SK-N-SH treated with all-trans-retinoic acid at 6 μM for 48 hours (cell line): ENCODE measurements around the gene DOK6.

Source experiments
- BACH2 ChIP-seq: fragments of 250-450 bp; sonication (Bioruptor Pico); IDR thresholded peaks from 2 replicates; pipeline ENCODE4 v1.9.0; 2021; ENCODE audit warnings: mild to moderate bottlenecking, borderline replicate concordance
- RARB ChIP-seq: fragments of 250-450 bp; sonication (Bioruptor Pico); IDR thresholded peaks from 2 replicates; pipeline ENCODE4 v1.8.0; 2021; ENCODE audit warnings: mild to moderate bottlenecking, moderate library complexity
- TF ChIP-seq, protein P1 (sequence below): fragments of 250-450 bp; sonication (Bioruptor Pico); IDR thresholded peaks from 2 replicates; pipeline ENCODE4 v1.8.0; 2020; ENCODE audit warnings: mild to moderate bottlenecking, moderate library complexity, borderline replicate concordance
- TF ChIP-seq, protein P2 (sequence below): fragments of 250-450 bp; sonication (Bioruptor Pico); IDR thresholded peaks from 2 replicates; pipeline ENCODE4 v1.8.0; 2021; ENCODE audit warnings: low read depth, mild to moderate bottlenecking, moderate library complexity, borderline replicate concordance

DNA sequence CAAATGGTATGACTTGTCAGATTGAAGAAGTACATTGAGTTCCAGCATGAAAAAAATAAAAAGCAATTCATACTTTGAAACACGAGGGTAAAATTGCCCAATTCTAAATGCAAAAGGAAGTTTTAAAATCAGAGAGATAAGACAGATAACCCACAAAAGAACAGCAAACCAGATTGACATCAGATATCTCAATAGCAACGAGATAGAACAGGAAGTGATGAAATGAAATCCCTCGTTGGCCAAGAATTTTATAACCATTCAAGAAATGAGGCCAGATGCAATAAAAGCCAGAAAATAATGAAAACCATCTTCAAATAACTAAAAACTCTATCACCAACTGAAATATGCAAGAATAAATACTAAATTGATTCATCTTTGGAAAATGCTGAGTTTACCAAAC is 374.1 kb downstream of the DOK6 start:
- TF ChIP-seq, protein P1, sequence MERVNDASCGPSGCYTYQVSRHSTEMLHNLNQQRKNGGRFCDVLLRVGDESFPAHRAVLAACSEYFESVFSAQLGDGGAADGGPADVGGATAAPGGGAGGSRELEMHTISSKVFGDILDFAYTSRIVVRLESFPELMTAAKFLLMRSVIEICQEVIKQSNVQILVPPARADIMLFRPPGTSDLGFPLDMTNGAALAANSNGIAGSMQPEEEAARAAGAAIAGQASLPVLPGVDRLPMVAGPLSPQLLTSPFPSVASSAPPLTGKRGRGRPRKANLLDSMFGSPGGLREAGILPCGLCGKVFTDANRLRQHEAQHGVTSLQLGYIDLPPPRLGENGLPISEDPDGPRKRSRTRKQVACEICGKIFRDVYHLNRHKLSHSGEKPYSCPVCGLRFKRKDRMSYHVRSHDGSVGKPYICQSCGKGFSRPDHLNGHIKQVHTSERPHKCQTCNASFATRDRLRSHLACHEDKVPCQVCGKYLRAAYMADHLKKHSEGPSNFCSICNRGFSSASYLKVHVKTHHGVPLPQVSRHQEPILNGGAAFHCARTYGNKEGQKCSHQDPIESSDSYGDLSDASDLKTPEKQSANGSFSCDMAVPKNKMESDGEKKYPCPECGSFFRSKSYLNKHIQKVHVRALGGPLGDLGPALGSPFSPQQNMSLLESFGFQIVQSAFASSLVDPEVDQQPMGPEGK (CRISPR knock-in tag), result no peak
- TF ChIP-seq RARB (CRISPR knock-in tag) (no peak), BACH2 (CRISPR knock-in tag) (no peak)
- TF ChIP-seq, protein P2, sequence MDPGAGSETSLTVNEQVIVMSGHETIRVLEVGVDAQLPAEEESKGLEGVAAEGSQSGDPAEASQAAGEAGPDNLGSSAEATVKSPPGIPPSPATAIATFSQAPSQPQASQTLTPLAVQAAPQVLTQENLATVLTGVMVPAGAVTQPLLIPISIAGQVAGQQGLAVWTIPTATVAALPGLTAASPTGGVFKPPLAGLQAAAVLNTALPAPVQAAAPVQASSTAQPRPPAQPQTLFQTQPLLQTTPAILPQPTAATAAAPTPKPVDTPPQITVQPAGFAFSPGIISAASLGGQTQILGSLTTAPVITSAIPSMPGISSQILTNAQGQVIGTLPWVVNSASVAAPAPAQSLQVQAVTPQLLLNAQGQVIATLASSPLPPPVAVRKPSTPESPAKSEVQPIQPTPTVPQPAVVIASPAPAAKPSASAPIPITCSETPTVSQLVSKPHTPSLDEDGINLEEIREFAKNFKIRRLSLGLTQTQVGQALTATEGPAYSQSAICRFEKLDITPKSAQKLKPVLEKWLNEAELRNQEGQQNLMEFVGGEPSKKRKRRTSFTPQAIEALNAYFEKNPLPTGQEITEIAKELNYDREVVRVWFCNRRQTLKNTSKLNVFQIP (CRISPR knock-in tag), result no peak
